Heart left ventricle (tissue), 13 donors: ENCODE results near the gene TJP3.

Experiments used
- CTCF ChIP-seq, 12 donors: fragments of 200-600 bp; sonication (generic) in 4 of 12; IDR thresholded peaks; one replicate each; pipeline versions ENCODE4 v1.5.0 to v1.8.0; 2018 to 2022; ENCODE audit warnings: antibody characterized with exemption in 12 of 12, mild to moderate bottlenecking in 5 of 12
- POLR2A ChIP-seq, 2 donors: fragments of 450-650 bp; IDR thresholded peaks; one replicate each; pipeline ENCODE4 v1.6.1; 2017; ENCODE audit warnings: antibody characterized with exemption in 2 of 2, mild to moderate bottlenecking in 2 of 2, moderate library complexity in 2 of 2
- donor health status: ischemic (EF 13 %, LVEDD 7.1; RV severe dilation, severe dysfunction).
- donor health status: DM: no; HTN: yes; CAD: no.
- donor health status: DM: no; HTN: no; CAD: no.
- donor health status: ischemic (EF 25% LVEDD 6.9; RV normal size, moderate dysfunction).
- donor health status: ischemic (EF 25% LVEDD 5.7; RV mildly dilated, moderate dysfunction).
- donor health status: ischemic (EF 35%, LVEDD 5.7; RV mildly dilated, moderate dysfunction).
- donor health status: nonischemic (EF 11% LVEDD 7.7; RV severe dilation, severe dysfunction).
- donor health status: DM: yes; HTN: yes; CAD: no.
- donor health status: PGD.
- donor health status: ischemic (EF 29% LVEDD 5.4; RV normal size, mild dysfunction).
- donor health status: nonischemic (EF 23%, LVEDD 6.1; RV moderate dilation, normal function).

GRCh38 chr19:3674784-3675543 is 33.2 kb upstream of the TJP3 start:
- TF ChIP-seq CTCF (IDR thresholded peaks at IDR 0.05), result no peak
- TF ChIP-seq POLR2A (IDR thresholded peaks at IDR 0.05), result no peak
